NCI-H748 (cell line): ENCODE measurements around the gene MIGA1.
"Not testable (repeated sequence)": the region's sequence is repeated elsewhere in the genome, so short reads cannot be mapped to it uniquely, and the experiment has no call there.

Experiments used
- DNase-seq: peaks from one replicate; lab custom pipeline; 2025; ENCODE audit not compliant: unreplicated experiment; lab: John Stamatoyannopoulos, UW

MIGA1 gene

GRCh38 chr1:77906624-77907023, 127.2 kb downstream of the MIGA1 start:
- DNase-seq, result no peak

- DNase-seq, result no peak
Measured at GRCh38 chr1:77910116-77910515, 130.7 kb downstream of the MIGA1 start.

GRCh38 chr1:77918918-77919317, 139.5 kb downstream of the MIGA1 start:
- not testable (repeated sequence) for DNase-seq

- no peak for DNase-seq
Measured at GRCh38 chr1:77925518-77925917, 146.1 kb downstream of the MIGA1 start.

- no peak for DNase-seq
Measured at GRCh38 chr1:77925956-77926355, 146.5 kb downstream of the MIGA1 start.

- no peak for DNase-seq
Measured at GRCh38 chr1:77926561-77927357, 147.3 kb downstream of the MIGA1 start.

- no peak for DNase-seq
Measured at GRCh38 chr1:77927414-77927813, 148.0 kb downstream of the MIGA1 start.
